PC-9 (cell line): Measurements from ENCODE around the gene PACSIN1.

ENCODE experiments used
- CTCF ChIP-seq: fragments of 200-600 bp; sonication (generic); conservative IDR thresholded peaks from 2 replicates; pipeline ENCODE4 v1.6.1; 2017; ENCODE audit warnings: mixed run types, antibody characterized with exemption, mild to moderate bottlenecking, moderate library complexity
- EZH2 ChIP-seq: fragments of 200-600 bp; sonication (generic); IDR thresholded peaks from 2 replicates; pipeline ENCODE4 v1.8.0; 2017; ENCODE audit warnings: antibody characterized with exemption, low read depth

- TF ChIP-seq CTCF (no peak), EZH2 (no peak)
Measured at GRCh38 chr6:34535199-34535598, 69.3 kb downstream of the PACSIN1 start.
